TTC549 (cell line): ENCODE data around the gene GRK1.

ENCODE experiments used
- FAIRE-seq: peaks from 2 replicates; lab custom pipeline; 2012; peaks lifted over from hg19 to GRCh38; lab: Jason Lieb, UNC

GRK1 gene

GRCh38 chr13:113729187-113730019 lies 62.4 kb downstream of the GRK1 start:
- no peak for FAIRE-seq

GRCh38 chr13:113730258-113730691 lies 63.3 kb downstream of the GRK1 start:
- FAIRE-seq: no peak

GRCh38 chr13:113730831-113731191 lies 63.8 kb downstream of the GRK1 start:
- no peak for FAIRE-seq

- FAIRE-seq: no peak
These were observed 64.5 kb downstream of the GRK1 start for GRCh38 chr13:113731192-113732175.

GRCh38 chr13:113732176-113732960 lies 65.3 kb downstream of the GRK1 start:
- FAIRE-seq: no peak

GRCh38 chr13:113732961-113733950 lies 66.2 kb downstream of the GRK1 start:
- no peak for FAIRE-seq

GRCh38 chr13:113734099-113734825 lies 67.2 kb downstream of the GRK1 start:
- FAIRE-seq: no peak

GRCh38 chr13:113734826-113735125 lies 67.8 kb downstream of the GRK1 start:
- no peak for FAIRE-seq

GRCh38 chr13:113735194-113735593 lies 68.2 kb downstream of the GRK1 start:
- FAIRE-seq: no peak

- no peak for FAIRE-seq
These were observed 68.7 kb downstream of the GRK1 start for GRCh38 chr13:113735750-113736149.

GRCh38 chr13:113736258-113736731 lies 69.3 kb downstream of the GRK1 start:
- no peak for FAIRE-seq

GRCh38 chr13:113737803-113738202 lies 70.8 kb downstream of the GRK1 start:
- FAIRE-seq: no peak

GRCh38 chr13:113739527-113740285 lies 72.7 kb downstream of the GRK1 start:
- FAIRE-seq: no peak

- FAIRE-seq: no peak
These were observed 73.2 kb downstream of the GRK1 start for GRCh38 chr13:113740286-113740556.

GRCh38 chr13:113740661-113741060 lies 73.6 kb downstream of the GRK1 start:
- no peak for FAIRE-seq

GRCh38 chr13:113741191-113741668 lies 74.2 kb downstream of the GRK1 start:
- no peak for FAIRE-seq

- no peak for FAIRE-seq
These were observed 75.0 kb downstream of the GRK1 start for GRCh38 chr13:113742000-113742441.

- no peak for FAIRE-seq
These were observed 75.6 kb downstream of the GRK1 start for GRCh38 chr13:113742445-113743120.
